ENCODE measurements around the gene RAB11FIP2. TPM values are rescaled to one million over a fixed set of nuclear protein-coding genes. Genes with fewer than 3 reads are reported as not detected.

RAB11FIP2 gene
- total RNA-seq, 2 donors from 2014 or later = 11.8 to 18.0 TPM

GRCh38 chr10:117968354-117969182 is 78.2 kb downstream of the RAB11FIP2 start:
- Mint-ChIP-seq H3K27ac (no peak overlapping the region), H3K9me3 (peaks cover 0 to 4% of the 10 kb centered on the region in 2 donors), H3K36me3 (no peaks in the 10 kb centered on the region)
- ATAC-seq (no peak), DNase-seq (ENCODE audit: low spot score in 2 of 2) (no peak)

GRCh38 chr10:117967149-117967650 is 79.5 kb downstream of the RAB11FIP2 start:
- Mint-ChIP-seq H3K27ac (no peak overlapping the region), H3K36me3 (no peaks in the 10 kb centered on the region), H3K9me3 (peaks cover 0 to 4% of the 10 kb centered on the region in 2 donors)
- ATAC-seq (no peak), DNase-seq (ENCODE audit: low spot score in 2 of 2) (no peak)

GRCh38 chr10:117965984-117966383 is 80.8 kb downstream of the RAB11FIP2 start:
- no peak overlapping the region for H3K27ac Mint-ChIP-seq
- H3K9me3 Mint-ChIP-seq = peaks cover 0 to 4% of the 10 kb centered on the region in 2 donors
- H3K36me3 Mint-ChIP-seq = no peaks in the 10 kb centered on the region
- ATAC-seq (no peak), DNase-seq (ENCODE audit: low spot score in 2 of 2) (no peak)

- DNase-seq (ENCODE audit: low spot score in 2 of 2) = no peak
- no peak for ATAC-seq
- Mint-ChIP-seq H3K27ac (no peak overlapping the region), H3K36me3 (no peaks in the 10 kb centered on the region), H3K9me3 (peaks cover 0 to 4% of the 10 kb centered on the region in 2 donors)
Measured at GRCh38 chr10:117964536-117964935, 82.2 kb downstream of the RAB11FIP2 start.

GRCh38 chr10:117960345-117960935 is 86.3 kb downstream of the RAB11FIP2 start:
- no peak for DNase-seq (ENCODE audit: low spot score in 2 of 2)
- Mint-ChIP-seq H3K27ac (no peak overlapping the region), H3K9me3 (no peaks in the 10 kb centered on the region), H3K36me3 (peaks cover 0 to 4% of the 10 kb centered on the region in 2 donors)
- no peak for ATAC-seq

GRCh38 chr10:117956972-117957371 is 89.8 kb downstream of the RAB11FIP2 start:
- no peak for ATAC-seq
- H3K27ac Mint-ChIP-seq = no peak overlapping the region
- no peaks in the 10 kb centered on the region for H3K9me3 Mint-ChIP-seq
- DNase-seq (ENCODE audit: low spot score in 2 of 2) = no peak
- H3K36me3 Mint-ChIP-seq = peaks cover 0 to 5% of the 10 kb centered on the region in 2 donors

- ATAC-seq (no peak), DNase-seq (ENCODE audit: low spot score in 2 of 2) (no peak)
- H3K27ac Mint-ChIP-seq = no peak overlapping the region
- H3K36me3 Mint-ChIP-seq = peaks cover 0 to 5% of the 10 kb centered on the region in 2 donors
- no peaks in the 10 kb centered on the region for H3K9me3 Mint-ChIP-seq
Measured at GRCh38 chr10:117955176-117955575, 91.6 kb downstream of the RAB11FIP2 start.

Measured in activated naive CD4-positive, alpha-beta T cell treated with anti-CD3 and anti-CD28 coated beads, Interleukin-2, amount 50 U/mL, for 72 hours (primary cell).